Stimulated activated CD8-positive, alpha-beta memory T cell treated with anti-CD3 and anti-CD28 coated beads, Interleukin-12 subunit alpha, Interleukin-12 subunit beta, amount 100 ng/mL, for 24 hours (primary cell): Measurements from ENCODE around the gene TARBP1.
"Not testable (repeated sequence)": the region's sequence is repeated elsewhere in the genome, so short reads cannot be mapped to it uniquely, and the experiment has no call there.

Experiments used
- DNase-seq: peaks from one replicate; pipeline ENCODE4 v3.0.0-alpha.2; 2020; ENCODE audit errors: extremely low read depth

TARBP1 gene

GRCh38 chr1:234437423-234438171 is 41.4 kb downstream of the TARBP1 start:
- DNase-seq = no peak

GRCh38 chr1:234435620-234436019 is 43.4 kb downstream of the TARBP1 start:
- no peak for DNase-seq

DNA sequence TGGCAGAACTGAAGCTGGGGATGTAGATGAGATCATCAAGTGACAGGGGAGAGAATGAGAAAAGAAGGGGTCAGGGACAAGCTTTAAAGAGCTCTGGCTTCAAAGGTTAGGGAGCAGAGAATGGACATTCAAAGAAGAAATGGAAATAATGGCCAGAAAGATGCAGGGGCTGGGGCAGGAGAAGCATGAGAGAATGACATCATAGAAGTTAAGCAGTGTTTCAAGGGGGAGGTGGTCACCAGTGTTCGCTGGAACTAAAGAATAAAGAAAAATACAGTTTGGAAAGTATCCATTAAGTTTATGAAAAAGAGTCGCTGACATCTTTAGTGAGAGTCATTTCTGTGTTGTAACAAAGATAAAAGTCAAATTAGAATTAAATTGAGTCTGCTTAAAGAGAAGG is 44.3 kb downstream of the TARBP1 start:
- DNase-seq = no peak

GRCh38 chr1:234433563-234434285 is 45.3 kb downstream of the TARBP1 start:
- DNase-seq = no peak

GRCh38 chr1:234431255-234431654 is 47.7 kb downstream of the TARBP1 start:
- DNase-seq = no peak

- DNase-seq = no peak
Measured at GRCh38 chr1:234430691-234431090, 48.3 kb downstream of the TARBP1 start.

DNA sequence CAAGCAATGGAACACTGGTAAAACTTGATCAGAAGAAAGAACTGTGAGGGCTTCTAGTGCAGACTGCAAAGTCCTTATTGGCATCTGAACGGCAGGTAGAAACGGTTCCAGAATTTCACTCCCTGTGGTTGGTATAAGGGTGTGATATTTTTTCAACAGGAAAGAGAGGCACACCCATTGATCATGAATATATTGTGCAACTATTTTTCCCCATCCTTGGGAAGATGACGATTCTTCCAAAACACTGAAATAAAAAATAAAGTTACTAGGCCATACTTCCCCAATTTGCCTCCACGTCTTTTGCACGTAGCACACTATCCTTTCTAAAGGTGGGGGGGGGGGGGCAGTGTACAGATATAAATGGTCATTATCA is 49.6 kb downstream of the TARBP1 start:
- DNase-seq = no peak

DNA sequence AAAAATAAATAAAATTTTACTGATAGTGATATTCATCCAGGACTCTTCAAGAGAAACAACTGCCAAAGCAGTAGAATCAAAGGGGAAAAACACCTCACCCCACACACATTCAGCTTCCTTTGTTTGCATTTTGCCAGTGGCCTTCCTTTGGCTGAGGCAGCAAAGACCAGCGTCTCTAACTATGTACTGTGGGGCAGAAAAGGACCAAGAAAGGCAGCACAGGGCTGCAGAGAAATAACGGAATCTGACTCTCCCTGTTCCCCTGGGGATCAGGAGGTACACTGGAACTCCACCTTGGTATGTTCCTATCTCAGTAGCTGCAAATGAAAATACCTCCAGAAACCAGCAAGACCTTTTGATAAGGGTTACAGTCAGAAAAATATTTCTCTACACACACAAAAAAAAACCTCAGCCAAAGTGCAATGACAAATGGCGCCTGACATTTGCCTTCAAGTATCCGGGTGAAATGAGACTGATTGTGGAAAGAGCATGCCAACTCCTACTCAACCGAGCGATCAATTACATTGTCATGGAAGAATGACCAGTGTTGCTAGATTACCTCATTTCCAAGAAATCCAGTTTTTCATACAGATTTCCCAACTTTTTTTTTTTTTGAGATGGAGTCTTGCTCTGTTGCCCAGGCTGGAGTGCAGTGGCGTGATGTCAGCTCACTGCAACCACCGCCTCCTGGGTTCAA is 50.9 kb downstream of the TARBP1 start:
- no peak for DNase-seq

DNA sequence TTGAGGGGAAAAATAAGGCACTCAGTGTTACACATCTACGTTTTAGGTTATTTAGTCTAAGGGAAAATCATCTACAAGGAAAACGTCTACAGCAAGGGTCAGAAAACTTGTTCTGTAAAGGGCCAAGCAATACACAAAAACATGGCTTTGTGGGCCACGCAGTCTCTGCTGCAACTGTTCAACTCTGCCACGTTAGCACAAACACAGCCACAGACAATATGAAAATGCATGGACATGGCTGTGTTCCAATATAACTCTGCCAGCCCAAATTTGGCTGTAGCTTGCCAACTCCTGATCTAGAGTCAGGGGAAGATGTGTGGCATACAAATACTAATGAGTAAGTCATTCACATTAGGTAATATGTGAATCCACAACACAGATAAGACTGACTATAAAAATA is 65.0 kb downstream of the TARBP1 start:
- DNase-seq = no peak

DNA sequence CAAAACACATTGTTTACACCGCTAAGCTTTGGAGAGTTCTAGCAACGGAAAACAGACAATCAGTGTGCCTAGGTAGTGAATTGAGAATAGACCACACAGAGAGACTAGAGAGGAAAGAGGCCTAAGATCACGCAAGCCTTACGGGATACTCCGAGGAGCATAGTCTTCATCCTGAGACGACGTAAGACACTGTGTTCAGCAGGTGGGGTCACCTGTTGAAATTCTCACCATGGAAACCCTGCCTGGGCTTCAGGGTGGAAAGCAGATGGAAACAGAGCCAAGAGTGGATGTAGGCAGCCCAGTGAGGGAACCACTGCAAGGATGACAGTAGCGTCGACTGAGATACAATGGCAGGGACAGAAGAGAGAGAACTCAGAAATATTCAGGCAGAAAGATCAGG is 65.5 kb downstream of the TARBP1 start:
- no peak for DNase-seq

DNA sequence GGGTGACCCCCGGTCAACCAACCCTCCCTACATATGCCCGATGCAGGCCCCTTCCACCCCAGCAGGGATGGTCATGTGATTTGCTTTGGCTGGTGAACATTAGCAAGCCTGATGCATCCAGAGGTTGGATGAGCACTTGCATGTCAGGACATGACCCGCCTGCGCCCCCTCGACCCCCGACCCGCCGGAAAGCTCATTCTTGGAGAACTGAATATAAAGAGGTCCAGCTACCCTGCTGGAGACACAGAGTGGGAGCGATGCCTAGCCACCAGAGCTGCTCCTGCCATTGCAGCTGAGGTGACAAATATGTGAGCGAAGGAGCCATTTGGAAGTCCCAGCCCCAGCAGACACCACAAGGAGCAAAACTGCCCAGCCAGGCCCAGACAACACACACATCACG is 66.1 kb downstream of the TARBP1 start:
- no peak for DNase-seq

DNA sequence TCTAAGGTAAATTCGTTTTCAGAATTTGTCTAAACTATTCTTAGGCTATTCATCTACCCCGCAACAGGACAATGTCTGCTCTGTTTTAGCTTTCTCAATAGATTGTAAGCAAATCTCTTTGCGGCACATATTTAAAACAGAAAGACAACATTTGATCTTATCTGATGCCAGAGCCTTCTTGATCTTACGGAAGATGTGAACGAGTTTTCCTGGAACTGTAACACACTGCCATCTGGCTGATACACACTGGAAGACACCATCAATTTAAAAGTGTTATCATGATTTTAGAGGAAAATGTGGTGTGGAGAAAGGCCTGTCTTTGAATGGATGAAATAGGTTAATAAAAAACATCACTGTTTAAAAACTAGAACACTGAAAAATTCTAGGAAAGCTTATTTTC is 69.7 kb downstream of the TARBP1 start:
- DNase-seq = no peak

GRCh38 chr1:234408757-234409156 is 70.2 kb downstream of the TARBP1 start:
- DNase-seq = no peak

GRCh38 chr1:234406871-234407270 is 72.1 kb downstream of the TARBP1 start:
- no peak for DNase-seq

DNA sequence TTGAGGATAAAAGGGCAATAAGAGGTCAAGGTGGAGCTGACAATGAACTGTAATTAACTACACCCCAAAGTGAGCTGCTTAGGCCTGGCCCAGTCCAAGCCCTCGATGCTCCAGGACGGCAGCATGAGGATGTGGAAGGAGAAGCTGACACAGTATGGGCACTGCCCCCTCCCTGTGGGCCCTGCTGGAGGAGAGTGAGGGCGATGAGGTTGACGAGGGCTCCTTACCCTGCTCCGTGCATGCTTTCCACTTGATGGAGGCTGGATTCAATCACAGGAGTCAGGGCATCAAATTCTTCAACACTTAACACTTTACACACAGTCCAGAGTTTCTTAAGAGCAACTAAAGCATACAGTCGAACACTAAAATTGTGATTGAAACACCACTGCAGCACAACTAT is 73.3 kb downstream of the TARBP1 start:
- no peak for DNase-seq

GRCh38 chr1:234402939-234403338 is 76.0 kb downstream of the TARBP1 start:
- DNase-seq = no peak

DNA sequence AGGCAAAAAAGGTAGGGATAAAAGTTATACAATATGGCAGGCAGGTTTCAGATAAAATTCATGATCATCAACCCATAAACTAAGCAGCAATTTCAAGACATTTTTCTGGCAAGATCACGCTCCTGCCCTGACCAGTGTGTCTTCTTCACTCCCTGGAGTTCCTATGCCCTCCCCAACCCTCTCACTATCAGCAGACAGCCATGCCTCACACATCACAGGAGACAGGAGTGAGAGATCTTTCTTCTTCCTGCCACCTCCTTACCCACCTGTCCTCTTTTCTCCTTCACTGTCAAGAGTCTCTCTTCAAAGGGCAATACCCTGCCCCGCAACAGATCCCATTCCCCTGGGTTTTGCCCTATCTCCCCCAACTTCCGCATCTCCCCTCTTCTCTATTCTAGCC is 77.3 kb downstream of the TARBP1 start:
- no peak for DNase-seq

DNA sequence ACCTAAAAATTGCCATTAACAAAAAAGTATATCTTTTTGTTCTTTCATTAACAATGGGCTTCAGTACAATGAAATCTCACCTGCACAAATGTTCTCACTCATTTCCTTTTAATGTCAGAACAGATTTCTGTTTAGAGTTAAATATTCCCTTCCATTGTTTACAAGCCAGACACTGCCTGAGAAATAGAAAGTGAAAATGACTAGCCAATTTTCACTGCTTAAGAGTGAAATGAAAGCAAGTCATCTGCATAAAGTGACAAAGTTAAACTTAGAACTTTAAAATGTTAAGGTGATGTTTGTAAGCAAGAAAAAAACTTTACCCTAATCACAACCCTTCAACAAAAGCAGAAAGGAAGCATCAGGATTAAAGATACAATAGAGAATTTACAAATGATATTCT is 78.2 kb downstream of the TARBP1 start:
- DNase-seq = no peak

DNA sequence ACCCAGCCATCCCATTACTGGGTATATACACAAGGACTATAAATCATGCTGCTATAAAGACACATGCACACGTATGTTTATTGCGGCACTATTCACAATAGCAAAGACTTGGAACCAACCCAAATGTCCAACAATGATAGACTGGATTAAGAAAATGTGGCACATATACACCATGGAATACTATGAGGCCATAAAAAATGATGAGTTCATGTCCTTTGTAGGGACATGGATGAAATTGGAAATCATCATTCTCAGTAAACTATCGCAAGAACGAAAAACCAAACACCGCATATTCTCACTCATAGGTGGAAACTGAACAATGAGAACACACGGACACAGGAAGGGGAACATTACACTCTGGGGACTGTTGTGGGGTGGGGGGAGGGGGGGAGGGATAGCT is 79.5 kb downstream of the TARBP1 start:
- not testable (repeated sequence) for DNase-seq

- no peak for DNase-seq
Measured at GRCh38 chr1:234398849-234399381, 80.1 kb downstream of the TARBP1 start.

- no peak for DNase-seq
Measured at GRCh38 chr1:234397732-234398131, 81.2 kb downstream of the TARBP1 start.

DNA sequence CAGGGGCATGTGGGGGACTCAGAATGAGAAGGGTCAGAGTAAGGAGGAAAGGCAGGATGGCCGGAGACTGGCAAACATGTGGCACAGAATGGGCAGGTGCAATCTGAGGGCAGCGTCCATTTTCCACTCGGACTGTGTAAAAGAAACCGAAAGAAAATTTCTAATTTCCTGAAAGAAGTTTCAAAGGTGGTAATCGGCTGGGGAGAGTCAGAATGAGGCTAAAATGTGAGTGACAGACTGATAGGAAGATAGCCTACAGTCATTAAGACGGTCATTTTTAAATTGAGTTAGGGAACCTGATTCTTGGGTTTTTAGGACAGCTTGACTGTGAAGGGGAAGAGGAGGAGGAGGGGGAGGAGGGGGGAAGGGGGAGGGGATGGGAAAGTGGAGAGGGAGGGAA is 82.1 kb downstream of the TARBP1 start:
- no peak for DNase-seq

- no peak for DNase-seq
Measured at GRCh38 chr1:234396092-234396491, 82.9 kb downstream of the TARBP1 start.
